ENCODE measurements around the gene OR5I1. TPM values are rescaled to one million over a fixed set of nuclear protein-coding genes. Genes with fewer than 3 reads are reported as not detected.

OR5I1 gene
- total RNA-seq, 1 experiment from 2014 or later = not detected

Other genes starting within 250 kb of the OR5I1 start
- gene OR5D13, start 163.0 kb downstream of the OR5I1 start, total RNA-seq (2021) = not detected in 2 replicates
- not detected in 2 replicates for gene OR5D14, start 140.8 kb downstream of the OR5I1 start, total RNA-seq (2021)
- not detected in 2 replicates for gene OR5L1, start 125.0 kb downstream of the OR5I1 start, total RNA-seq (2021)
- not detected in 2 replicates for gene OR5D18, start 116.8 kb downstream of the OR5I1 start, total RNA-seq (2021)
- not detected in 2 replicates for gene OR5L2, start 109.2 kb downstream of the OR5I1 start, total RNA-seq (2021)
- not detected in 2 replicates for gene OR5D16, start 97.6 kb downstream of the OR5I1 start, total RNA-seq (2021)
- not detected in 2 replicates for gene TRIM51, start 53.1 kb downstream of the OR5I1 start, total RNA-seq (2021)
- not detected in 2 replicates for gene OR5W2, start 21.8 kb downstream of the OR5I1 start, total RNA-seq (2021)
- gene OR10AG1, start 33.5 kb upstream of the OR5I1 start, total RNA-seq (2021) = not detected in 2 replicates
- gene OR5F1, start 58.2 kb upstream of the OR5I1 start, total RNA-seq (2021) = not detected in 2 replicates
- not detected in 2 replicates for gene OR5AS1, start 91.3 kb upstream of the OR5I1 start, total RNA-seq (2021)
- not detected in 2 replicates for gene OR8I2, start 156.9 kb upstream of the OR5I1 start, total RNA-seq (2021)
- not detected in 2 replicates for gene OR8H2, start 167.3 kb upstream of the OR5I1 start, total RNA-seq (2021)
- gene OR8H3, start 186.0 kb upstream of the OR5I1 start, total RNA-seq (2021) = not detected in 2 replicates
- not detected in 2 replicates for gene OR8J3, start 203.8 kb upstream of the OR5I1 start, total RNA-seq (2021)
- not detected in 2 replicates for gene OR8K5, start 223.9 kb upstream of the OR5I1 start, total RNA-seq (2021)
- gene OR5J2, start 240.2 kb upstream of the OR5I1 start, total RNA-seq (2021) = not detected in 2 replicates

Data from A673 (cell line).